PC-3 (cell line): ENCODE data around the gene PRKCE. TPM values are rescaled to one million over a fixed set of nuclear protein-coding genes. Genes with fewer than 3 reads are reported as not detected.
A peak's percentile ranks its signal among the peaks of the same experiment; 100 is the strongest.

Experiments used
- ATAC-seq: fragments of 200-7000 bp; cut with Tn5 transposase; 2 replicates; pipeline ENCODE4 v1.9.1; 2020; ENCODE audit warnings: mild to moderate bottlenecking, moderate library complexity
- BruUV-seq: library from RNA; stranded (reverse); fragments of 400-500 nt; replicated peaks from 2 replicates; lab custom pipeline; 2021; lab: Mats Ljungman, UMichigan
- CTCF ChIA-PET: fragments of 300-600 bp; sonication (Branson Sonifier 250); formaldehyde crosslinking; loops from one replicate; lab custom pipeline; 2022; ENCODE audit warnings: antibody characterized with exemption; lab: Charles Lee
- POLR2A ChIA-PET: fragments of 300-600 bp; sonication (Branson Sonifier 250); formaldehyde crosslinking; loops from one replicate; lab custom pipeline; 2022; ENCODE audit warnings: antibody characterized with exemption; ENCODE audit not compliant: unreplicated experiment; lab: Charles Lee
- DNase-seq: peaks from one replicate; pipeline ENCODE4 v3.0.0-alpha.2; 2015
- H2AFZ ChIP-seq: fragments of 300-600 bp; sonication (generic); 2 replicates; pipeline ENCODE4 v1.6.0; 2016; ENCODE audit warnings: antibody characterized with exemption, low read length
- H3F3A ChIP-seq: fragments of 300-600 bp; sonication (generic); one replicate; pipeline ENCODE4 v1.6.0; 2017; ENCODE audit warnings: antibody characterized with exemption, low read length, control low read depth, mild to moderate bottlenecking; ENCODE audit not compliant: unreplicated experiment
- H3K27ac ChIP-seq: fragments of 300-600 bp; sonication (generic); 2 replicates; pipeline ENCODE4 v1.5.1; 2016; ENCODE audit warnings: mild to moderate bottlenecking, low read length
- H3K27me3 ChIP-seq: fragments of 300-600 bp; sonication (generic); 2 replicates; pipeline ENCODE4 v1.6.1; 2016; ENCODE audit warnings: low read length, mixed read lengths
- H3K36me3 ChIP-seq: fragments of 300-600 bp; sonication (generic); 2 replicates; pipeline ENCODE4 v1.6.1; 2016; ENCODE audit warnings: low read depth, mixed run types, low read length, mixed read lengths
- H3K4me1 ChIP-seq: fragments of 300-600 bp; sonication (generic); 2 replicates; pipeline ENCODE4 v1.5.1; 2016; ENCODE audit warnings: low read length; ENCODE audit not compliant: insufficient read depth
- H3K4me2 ChIP-seq: fragments of 300-600 bp; sonication (generic); 2 replicates; pipeline ENCODE4 v1.6.0; 2016; ENCODE audit warnings: low read length
- H3K4me3 ChIP-seq: fragments of 300-600 bp; sonication (generic); 2 replicates; pipeline ENCODE4 v1.5.1; 2016; ENCODE audit warnings: mild to moderate bottlenecking, low read length, mixed read lengths
- H3K79me2 ChIP-seq: fragments of 300-600 bp; sonication (generic); 2 replicates; pipeline ENCODE4 v1.6.1; 2017; ENCODE audit warnings: low read length, mixed read lengths
- H3K9ac ChIP-seq: fragments of 300-600 bp; sonication (generic); 2 replicates; pipeline ENCODE4 v1.6.0; 2016; ENCODE audit warnings: mild to moderate bottlenecking, low read length
- H3K9me2 ChIP-seq: fragments of 300-600 bp; sonication (generic); replicated peaks from 2 replicates; pipeline ENCODE4 v1.6.1; 2016; ENCODE audit warnings: mixed run types, low read length, mixed read lengths
- H3K9me3 ChIP-seq: fragments of 300-600 bp; sonication (generic); 2 replicates; pipeline ENCODE4 v1.6.1; 2016; ENCODE audit warnings: low read length, mixed read lengths
- H4K20me1 ChIP-seq: fragments of 300-600 bp; sonication (generic); 2 replicates; pipeline ENCODE4 v1.6.1; 2016; ENCODE audit warnings: low read length, mixed read lengths
- EZH2 ChIP-seq: fragments of 300-600 bp; sonication (generic); IDR thresholded peaks from one replicate; pipeline ENCODE4 v1.6.1; 2017; ENCODE audit warnings: antibody characterized with exemption, mild to moderate bottlenecking, low read length; ENCODE audit not compliant: unreplicated experiment
- EZH2phosphoT487 ChIP-seq: fragments of 300-600 bp; sonication (generic); IDR thresholded peaks from 2 replicates; pipeline ENCODE4 v1.6.1; 2018; ENCODE audit warnings: mild to moderate bottlenecking, antibody characterized with exemption, low read length, borderline replicate concordance
- intact Hi-C: fragments of 100-400 bp; cut with micrococcal nuclease; formaldehyde crosslinking; loops from 2 replicates; pipeline ENCODE4 v1.9.0; 2023
- total RNA-seq: library from RNA; depleted of rRNA; stranded (reverse); fragments of >200 nt; gene quantifications from 2 replicates; pipeline ENCODE4 v1.2.3, GENCODE V29; 2014
- TF ChIP-seq, protein P1 (sequence below): fragments of 300-600 bp; sonication (generic); conservative IDR thresholded peaks from 2 replicates; pipeline ENCODE4 v1.5.1; 2017; ENCODE audit warnings: antibody characterized with exemption, low read depth, mild to moderate bottlenecking, low read length

Gene PRKCE
- total RNA-seq, 1 experiment from 2014 or later = 7.0 TPM

DNA sequence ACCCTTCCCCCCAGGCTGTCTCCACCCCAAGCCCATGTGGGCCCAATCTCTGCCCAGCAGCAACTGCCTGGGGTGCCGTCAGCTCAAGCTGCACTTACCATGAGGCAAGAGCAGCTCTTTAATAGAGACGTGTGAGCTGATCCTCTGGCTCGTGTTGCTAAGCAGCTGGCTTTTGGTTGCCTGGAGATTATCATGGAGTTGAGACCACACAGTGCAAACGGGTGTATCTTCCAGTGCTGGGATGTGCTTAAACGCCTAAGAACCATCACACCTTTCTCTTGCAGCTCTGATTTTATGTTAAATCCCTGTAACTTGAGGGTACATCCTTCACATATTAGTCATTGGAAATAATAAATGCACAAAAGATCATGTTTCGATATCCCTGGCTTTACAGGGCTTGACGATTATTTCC lies 271.1 kb downstream of the PRKCE start:
- Histone ChIP-seq H3K4me2 (peak overlapping the region; percentile 17), H3K27ac (no peak overlapping the region), H3F3A (no peaks in the 10 kb centered on the region), H3K9ac (no peak overlapping the region), H3K9me2 (no peaks in the 10 kb centered on the region), H3K27me3 (no peaks in the 10 kb centered on the region), H3K79me2 (no peaks in the 10 kb centered on the region), H2AFZ (no peak overlapping the region), H4K20me1 (no peaks in the 10 kb centered on the region), H3K9me3 (no peaks in the 10 kb centered on the region), H3K4me3 (no peak overlapping the region), H3K36me3 (no peaks in the 10 kb centered on the region), H3K4me1 (peaks cover 18% of the 10 kb centered on the region)
- BruUV-seq = no TSS peak
- ChIA-PET POLR2A (no interaction called here), CTCF (no interaction called here)
- DNase-seq = peak; percentile 48
- intact Hi-C loops = no loop called here
- TF ChIP-seq, protein P1, sequence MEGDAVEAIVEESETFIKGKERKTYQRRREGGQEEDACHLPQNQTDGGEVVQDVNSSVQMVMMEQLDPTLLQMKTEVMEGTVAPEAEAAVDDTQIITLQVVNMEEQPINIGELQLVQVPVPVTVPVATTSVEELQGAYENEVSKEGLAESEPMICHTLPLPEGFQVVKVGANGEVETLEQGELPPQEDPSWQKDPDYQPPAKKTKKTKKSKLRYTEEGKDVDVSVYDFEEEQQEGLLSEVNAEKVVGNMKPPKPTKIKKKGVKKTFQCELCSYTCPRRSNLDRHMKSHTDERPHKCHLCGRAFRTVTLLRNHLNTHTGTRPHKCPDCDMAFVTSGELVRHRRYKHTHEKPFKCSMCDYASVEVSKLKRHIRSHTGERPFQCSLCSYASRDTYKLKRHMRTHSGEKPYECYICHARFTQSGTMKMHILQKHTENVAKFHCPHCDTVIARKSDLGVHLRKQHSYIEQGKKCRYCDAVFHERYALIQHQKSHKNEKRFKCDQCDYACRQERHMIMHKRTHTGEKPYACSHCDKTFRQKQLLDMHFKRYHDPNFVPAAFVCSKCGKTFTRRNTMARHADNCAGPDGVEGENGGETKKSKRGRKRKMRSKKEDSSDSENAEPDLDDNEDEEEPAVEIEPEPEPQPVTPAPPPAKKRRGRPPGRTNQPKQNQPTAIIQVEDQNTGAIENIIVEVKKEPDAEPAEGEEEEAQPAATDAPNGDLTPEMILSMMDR = no peak
- TF ChIP-seq EZH2 (no peak), EZH2phosphoT487 (no peak)
- peak; percentile 57 for ATAC-seq

DNA sequence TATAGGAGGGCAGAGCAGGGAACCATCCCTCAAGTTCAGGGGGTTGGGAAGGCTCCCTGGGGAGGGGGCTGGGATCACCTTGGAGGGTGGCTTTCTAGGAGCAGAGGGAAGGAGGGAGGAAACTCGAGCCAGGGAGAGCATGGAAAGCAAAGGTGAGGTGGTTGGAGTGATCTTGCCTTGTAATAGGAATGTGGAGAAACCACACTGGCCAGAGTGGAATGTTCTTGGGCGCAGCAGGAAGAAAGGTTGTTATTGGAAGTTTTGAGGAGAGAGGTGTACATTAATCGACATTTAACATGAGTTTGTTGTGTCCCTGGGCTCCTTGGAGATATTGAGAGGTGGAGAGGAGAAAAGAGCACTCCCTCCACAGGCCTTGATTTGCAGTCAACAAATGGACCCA lies 272.2 kb downstream of the PRKCE start:
- H3K9ac ChIP-seq = no peak overlapping the region
- H3K4me2 ChIP-seq = no peak overlapping the region
- BruUV-seq = no TSS peak
- DNase-seq = peak; percentile 40
- H3F3A ChIP-seq = no peaks in the 10 kb centered on the region
- peaks cover 18% of the 10 kb centered on the region for H3K4me1 ChIP-seq
- TF ChIP-seq EZH2 (no peak), EZH2phosphoT487 (no peak)
- TF ChIP-seq, protein P1 = no peak
- no peak overlapping the region for H2AFZ ChIP-seq
- no peaks in the 10 kb centered on the region for H3K36me3 ChIP-seq
- no peak; the same call in 1 of the 2 replicates for ATAC-seq
- CTCF ChIA-PET = no interaction called here
- no peak overlapping the region for H3K4me3 ChIP-seq
- H4K20me1 ChIP-seq = no peaks in the 10 kb centered on the region
- H3K27me3 ChIP-seq = no peaks in the 10 kb centered on the region
- H3K9me3 ChIP-seq = no peaks in the 10 kb centered on the region
- intact Hi-C loops = no loop called here
- no peaks in the 10 kb centered on the region for H3K9me2 ChIP-seq
- H3K79me2 ChIP-seq = no peaks in the 10 kb centered on the region
- POLR2A ChIA-PET = no interaction called here
- H3K27ac ChIP-seq = no peak overlapping the region

DNA sequence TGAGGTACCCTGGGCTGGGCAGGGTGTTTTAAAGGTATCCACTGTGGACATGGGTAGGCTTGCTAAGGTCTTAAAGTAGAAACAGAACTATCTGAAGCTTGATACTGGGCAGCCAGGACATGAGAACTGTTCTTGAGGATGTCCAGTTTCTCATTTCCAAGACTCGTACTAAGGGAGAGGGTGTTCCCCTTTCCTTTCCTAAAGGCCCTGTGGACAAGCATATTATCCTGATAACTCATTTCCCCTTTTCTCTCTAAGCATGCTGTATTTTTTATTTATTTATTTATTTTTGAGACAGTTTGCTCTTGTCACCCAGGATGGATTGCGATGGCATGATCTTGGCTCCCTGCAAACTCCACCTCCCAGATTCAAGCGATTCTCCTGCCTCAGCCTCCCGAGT lies 273.6 kb downstream of the PRKCE start:
- ATAC-seq (no peak), DNase-seq (no peak)
- no peak overlapping the region for H3K27ac ChIP-seq
- no peaks in the 10 kb centered on the region for H3K79me2 ChIP-seq
- TF ChIP-seq EZH2phosphoT487 = no peak
- TF ChIP-seq EZH2 = no peak
- TF ChIP-seq, protein P1 = no peak
- H3K4me2 ChIP-seq = no peak overlapping the region
- BruUV-seq = no TSS peak
- H3K4me1 ChIP-seq = peaks cover 18% of the 10 kb centered on the region
- no peaks in the 10 kb centered on the region for H4K20me1 ChIP-seq
- no peaks in the 10 kb centered on the region for H3K27me3 ChIP-seq
- ChIA-PET CTCF (no interaction called here), POLR2A (no interaction called here)
- H3K9me2 ChIP-seq = no peaks in the 10 kb centered on the region
- no peaks in the 10 kb centered on the region for H3K9me3 ChIP-seq
- no peak overlapping the region for H3K4me3 ChIP-seq
- intact Hi-C loops = no loop called here
- H2AFZ ChIP-seq = no peak overlapping the region
- no peaks in the 10 kb centered on the region for H3F3A ChIP-seq
- no peaks in the 10 kb centered on the region for H3K36me3 ChIP-seq
- H3K9ac ChIP-seq = no peak overlapping the region
